Skin of body (tissue), 2 donors: ENCODE measurements around the gene AGER. TPM values are rescaled to one million over a fixed set of nuclear protein-coding genes. Genes with fewer than 3 reads are reported as not detected.
"Not testable (repeated sequence)": the region's sequence is repeated elsewhere in the genome, so short reads cannot be mapped to it uniquely, and the experiment has no call there.

Experiments
- DNase-seq: peaks from one replicate; lab custom pipeline; 2025; lab: John Stamatoyannopoulos, UW
- total RNA-seq: library from RNA; depleted of rRNA; stranded (reverse); fragments of >200 nt; gene quantifications from one replicate; pipeline ENCODE4 v1.2.3, GENCODE V29; 2014

Gene AGER
- 2.7 TPM for total RNA-seq

DNA sequence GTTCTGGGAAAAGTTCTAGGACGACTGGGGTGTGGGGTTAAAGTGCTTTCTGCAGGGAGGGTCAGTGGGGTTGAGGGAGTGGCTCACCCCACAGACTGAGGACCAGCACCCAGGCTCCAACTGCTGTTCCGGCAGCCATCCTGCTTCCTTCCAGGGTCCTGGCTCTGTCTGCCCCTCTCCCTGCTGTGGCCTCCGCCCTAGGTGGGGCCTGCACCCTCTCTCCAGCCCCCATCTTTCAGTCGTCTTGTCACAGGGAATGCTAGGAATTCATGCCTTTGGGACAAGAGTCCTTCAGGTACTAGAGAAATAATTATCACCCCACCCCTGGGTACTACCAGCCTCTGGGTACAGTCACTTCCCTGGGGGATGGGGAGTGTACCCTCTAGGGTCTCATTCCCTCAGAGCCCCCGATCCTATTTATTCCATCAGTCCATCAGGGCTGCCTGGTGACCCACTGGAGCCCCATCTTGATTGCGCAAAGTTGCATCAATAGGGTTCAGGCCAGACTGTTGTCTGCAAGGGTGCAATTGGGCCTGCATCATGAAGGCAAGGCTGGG, at the start of gene AGER:
Gene AGER, minus strand, starts transcription at position 170 of the 557 bp plus-strand sequence. Its CDS starts 31 bp downstream, at position 139.
- no peak for DNase-seq

DNA sequence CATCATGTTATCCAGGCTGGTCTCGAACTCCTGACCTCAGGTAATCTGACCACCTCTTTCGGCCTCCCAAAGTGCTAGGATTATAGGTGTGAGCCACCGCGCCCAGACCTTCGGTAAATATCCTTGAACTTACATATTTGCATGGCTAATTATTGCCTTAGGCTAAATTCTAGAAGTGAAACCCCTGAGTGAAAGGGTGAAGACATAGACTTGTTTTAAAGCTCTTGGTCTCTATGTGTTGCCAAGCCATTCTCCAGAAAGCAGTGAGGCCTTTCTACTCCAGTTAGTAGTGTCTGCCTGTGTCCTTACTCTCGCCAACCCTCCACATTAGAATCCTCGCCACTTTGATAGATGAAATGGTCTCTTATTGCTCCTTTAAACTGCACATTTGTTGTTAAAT, 42.4 kb upstream of the AGER start:
- DNase-seq = no peak

DNA sequence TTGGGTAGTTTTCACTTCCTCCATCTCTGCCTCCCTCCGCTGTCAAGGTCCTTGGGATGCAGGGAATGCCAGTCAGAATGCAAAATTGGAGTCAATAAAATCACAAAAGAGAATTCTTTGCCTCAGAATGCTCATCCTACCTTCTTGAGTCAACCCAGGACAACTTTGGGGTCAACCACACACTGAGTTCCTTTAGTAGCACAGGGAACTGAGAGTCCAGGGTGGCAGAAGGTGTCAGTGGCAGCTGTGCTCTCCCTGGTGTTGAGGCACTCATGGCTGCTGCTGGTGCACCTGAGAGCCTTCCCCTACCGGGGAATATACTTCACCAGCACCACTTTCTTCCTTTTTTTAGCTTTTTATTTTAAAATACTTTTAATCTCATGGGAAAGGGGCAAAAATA, 40.6 kb upstream of the AGER start:
- no peak for DNase-seq

DNA sequence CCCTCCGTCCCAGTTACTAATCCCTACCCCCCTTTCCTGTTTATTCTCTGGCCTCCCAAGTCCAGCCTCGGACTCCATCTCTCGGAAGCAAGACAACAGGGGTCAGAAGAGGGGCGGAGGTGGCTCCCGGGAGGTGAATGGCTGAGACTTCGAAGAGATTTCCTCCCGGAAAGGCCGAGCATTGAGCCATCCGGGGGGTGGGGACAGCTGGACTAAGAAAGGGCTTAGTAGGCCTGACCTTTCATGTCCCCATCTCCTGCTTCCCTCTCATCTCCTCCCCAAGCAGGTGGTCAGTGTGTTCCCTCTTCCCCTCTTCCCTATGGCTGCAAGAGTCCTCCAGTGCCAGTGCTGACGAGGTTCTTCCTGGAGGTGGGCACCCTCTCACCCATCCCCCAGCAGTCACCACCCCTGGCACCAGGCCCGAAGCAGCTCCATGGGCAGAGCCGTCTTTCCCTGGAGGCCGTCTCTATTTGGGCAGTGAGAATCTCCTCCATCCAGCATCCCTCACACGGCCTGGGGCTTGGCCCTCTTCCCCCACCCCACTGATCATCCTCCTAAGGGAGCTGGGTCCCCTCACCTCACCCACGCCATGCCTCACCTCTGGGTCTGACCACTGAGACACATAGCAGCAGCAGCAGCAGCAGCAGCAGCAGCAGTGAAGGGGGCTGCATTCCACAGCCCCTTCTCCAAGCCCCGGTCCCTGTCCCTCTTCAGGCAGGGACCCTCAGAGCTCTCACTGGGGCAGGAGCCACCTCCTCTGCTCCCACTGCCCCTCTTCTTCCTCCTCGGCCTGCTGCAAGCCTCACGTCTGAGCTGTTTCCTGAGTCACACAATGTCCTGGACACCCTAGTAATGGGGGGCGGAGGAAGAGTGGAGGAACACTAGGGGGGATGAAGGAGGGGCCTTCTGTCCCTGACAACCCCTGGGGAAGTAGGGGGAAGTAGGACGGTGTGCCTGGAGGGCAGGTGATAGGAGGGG, 39.5 kb upstream of the AGER start, which contains the start of gene NOTCH4:
Gene NOTCH4, minus strand, starts transcription at position 810 of the 978 bp plus-strand sequence. Its CDS starts 139 bp downstream, at position 671.
- no peak for DNase-seq

DNA sequence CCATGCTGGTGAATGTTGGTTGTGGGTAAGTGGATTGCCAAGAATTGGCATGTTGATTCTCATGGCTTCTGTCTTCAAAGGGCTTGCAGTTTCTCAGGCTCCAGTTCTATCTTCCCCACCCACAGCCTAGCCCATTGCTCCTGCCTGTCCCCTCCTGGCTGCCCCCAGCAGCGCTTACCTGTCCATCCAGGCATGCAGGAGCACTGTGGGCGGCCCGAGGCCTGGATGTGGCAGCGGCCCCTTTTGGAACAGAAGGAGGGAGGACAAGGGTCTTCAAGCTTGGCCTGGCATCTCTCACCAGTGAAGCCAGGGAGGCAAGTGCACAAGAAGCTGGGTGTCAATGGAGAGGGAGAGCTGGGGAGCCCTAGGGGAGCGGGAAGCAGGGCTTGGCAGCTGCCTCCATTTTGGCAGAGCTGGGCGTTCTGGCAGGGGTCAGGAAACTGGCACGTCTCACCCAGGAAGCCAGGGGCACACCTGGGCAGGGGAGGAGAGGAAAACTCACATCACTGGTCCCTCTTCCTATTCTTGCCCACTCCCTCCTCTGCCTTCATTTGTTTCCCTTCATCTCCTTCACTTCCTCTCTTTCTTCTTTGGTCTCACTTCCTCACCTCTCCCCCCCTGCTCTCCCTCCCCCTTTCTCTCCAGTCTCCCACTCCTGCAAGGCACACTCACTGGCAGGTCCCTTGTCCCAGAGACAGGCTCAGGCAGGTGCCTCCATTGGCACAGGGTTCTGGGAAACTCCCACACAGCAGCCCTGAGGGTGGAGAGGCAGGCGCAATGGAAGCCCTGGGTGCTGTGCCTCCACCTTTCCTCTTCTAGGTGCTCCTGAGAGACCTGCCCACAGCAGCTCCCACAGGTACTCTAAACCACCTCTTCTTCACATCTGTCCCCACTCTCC, 38.5 kb upstream of the AGER start:
- no peak for DNase-seq

DNA sequence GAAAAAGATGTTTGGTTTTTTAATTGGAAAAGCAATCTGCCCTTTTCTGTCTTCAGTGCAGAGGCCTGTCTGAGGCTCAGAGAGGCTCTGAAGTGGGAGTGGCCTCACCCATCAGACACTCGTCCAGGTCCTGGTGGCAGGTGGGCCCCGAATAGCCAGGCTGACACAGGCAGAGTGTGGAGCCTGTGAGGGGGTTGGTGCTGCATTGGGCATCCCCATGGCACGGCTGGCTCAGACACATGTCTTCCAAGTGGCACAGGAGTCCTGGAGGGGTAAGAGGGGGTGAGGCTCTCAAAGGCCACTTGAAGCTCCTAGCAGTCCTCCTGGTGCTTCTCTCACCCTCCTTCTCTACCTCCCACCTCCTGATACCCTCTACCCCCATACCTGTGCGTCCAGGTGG, 36.0 kb upstream of the AGER start:
- no peak for DNase-seq

DNA sequence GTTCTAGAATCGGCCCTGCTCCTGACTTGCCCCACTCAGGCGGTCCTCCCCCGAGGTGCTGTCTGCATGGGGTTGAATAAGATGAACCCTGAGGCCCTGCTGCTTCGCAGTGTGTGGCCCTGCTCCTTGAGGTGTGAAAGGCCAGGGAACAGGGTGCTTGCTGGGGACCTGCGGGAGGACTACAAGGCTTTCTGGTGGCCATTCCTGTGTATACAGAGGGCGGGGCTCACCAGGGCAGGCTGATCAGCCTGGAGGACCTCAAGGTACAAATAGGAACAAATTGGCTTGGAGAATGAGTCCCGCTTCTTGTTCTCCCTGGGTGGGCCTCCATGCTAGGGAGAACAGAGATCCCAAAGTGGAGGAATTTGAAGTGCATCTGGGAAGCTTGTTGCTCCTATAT, 34.1 kb upstream of the AGER start:
- DNase-seq = no peak

DNA sequence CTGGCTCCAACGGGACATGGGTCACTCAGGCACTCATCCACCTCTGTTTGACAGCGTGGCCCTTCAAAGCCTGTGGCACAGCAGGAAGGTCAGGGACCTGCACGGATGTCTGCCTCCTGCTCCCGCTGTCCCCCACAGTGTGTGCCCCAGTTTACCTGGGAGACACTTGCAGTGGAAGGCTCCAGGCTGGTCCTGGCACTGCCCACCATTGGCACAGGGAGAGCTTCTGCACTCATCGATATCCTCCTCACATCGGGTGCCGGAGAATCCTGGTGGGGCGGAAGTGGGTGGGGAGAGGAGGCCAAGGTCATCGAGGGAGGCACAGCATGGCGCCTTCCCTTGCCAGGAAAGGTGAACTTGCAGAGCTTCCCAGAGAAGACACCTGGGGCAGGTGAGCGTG, 32.9 kb upstream of the AGER start:
- no peak for DNase-seq

DNA sequence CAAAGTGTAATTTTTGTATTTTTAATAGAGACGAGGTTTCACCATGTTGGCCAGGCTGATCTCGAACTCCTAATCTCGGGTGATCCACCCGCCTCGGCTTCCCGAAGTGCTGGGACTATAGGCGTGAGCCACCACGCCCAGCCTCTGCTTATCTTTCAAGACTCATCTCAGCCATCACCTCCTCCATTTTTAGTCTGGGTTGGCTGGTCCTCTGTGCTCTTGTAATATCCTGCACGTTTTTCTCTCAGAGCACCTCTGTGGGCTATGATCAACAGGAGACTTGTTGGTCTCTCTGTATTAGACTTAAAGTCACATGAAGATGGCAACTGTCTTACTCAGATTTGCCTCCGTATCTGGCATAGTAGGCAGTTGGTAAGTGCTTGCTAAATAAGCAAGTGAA, 32.2 kb upstream of the AGER start:
- DNase-seq = no peak

DNA sequence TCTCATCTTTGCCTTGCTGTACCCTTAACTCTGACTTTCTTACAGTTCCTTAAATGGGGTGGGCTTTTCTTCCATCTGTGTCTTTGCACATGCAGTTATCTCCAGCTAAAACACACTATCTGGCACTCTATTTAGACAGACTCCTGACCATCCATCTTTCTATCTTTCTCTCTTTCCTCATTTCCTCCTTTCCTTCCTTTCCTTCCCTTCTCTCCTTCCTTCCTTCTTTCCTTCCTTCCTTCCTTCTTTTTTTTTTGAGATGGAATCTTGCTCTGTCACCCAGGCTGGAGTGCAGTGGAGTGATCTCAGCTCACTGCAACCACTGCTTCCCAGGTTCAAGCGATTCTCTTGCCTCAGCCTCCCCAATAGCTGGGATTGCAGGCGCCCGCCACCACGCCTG, 31.6 kb upstream of the AGER start:
- no peak for DNase-seq

DNA sequence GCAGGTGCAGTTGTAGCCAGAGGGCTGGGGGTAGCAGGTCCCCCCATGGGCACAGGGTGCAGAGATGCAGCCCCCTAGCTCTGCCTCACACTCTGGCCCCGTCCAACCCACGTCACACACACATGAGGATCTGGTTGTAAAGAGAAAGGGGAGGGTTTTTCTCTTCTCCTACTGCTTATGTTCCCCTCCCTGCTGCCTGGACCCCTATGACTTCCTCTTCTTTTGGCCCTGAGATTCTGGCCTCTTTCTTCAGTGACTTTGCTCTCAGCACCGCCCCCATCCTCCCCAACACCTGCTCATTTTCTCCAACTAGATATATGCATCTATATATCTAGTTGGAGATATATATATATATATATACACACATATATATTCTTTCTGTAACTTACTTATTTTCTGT, 30.1 kb upstream of the AGER start:
- no peak for DNase-seq

DNA sequence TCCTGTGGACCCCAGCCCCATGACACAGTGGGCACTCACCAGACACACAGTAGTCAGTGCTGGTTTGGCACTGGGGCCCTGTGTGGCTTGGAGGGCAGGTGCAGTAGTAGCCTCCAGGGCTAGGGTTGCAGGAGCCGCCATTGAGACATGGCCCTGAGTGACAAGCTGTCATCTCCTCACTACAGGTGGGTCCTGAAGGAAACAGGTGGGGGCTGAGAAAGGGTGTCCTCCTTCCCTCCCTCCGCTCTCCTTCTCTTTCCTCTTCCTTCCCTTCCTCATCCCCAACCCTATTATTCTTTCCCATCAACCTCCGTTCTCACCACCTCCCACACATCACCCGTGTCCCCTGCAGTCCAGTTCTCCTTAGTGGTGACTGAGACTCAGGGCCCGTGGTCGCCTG, 29.6 kb upstream of the AGER start:
- no peak for DNase-seq

DNA sequence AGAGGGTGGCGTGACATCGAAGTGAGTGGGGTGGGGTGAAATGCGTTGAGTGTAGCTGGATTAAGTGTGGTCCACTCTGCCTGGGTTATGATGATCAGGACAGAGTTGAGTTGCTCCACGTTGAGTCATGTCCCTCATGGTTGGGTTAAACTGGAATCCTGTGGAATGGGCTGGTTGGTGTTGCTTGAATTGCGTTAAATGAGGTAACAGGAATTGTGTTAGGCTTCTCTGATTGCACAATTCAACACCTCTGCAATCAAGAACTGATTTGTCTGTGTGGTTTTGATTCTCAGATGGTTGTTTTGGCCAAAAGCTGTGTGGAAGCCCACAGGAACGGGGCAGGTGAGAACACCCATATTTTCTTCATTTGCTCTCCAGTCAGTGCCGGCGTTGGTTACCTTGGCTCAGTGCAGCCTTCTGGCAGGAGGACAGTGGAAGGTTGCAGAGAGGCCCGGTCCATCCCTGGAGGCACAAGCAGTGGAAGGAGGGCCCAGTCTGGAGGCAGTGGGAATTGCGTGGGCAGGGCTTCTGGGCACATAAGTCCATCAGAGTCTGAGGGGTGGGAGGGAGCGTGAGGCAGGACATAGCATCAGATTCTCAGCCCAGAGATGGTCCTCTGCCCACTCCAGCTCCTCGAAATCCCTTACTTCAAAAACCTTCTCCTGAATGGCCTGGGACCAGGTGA, 28.2 kb upstream of the AGER start:
- no peak for DNase-seq

DNA sequence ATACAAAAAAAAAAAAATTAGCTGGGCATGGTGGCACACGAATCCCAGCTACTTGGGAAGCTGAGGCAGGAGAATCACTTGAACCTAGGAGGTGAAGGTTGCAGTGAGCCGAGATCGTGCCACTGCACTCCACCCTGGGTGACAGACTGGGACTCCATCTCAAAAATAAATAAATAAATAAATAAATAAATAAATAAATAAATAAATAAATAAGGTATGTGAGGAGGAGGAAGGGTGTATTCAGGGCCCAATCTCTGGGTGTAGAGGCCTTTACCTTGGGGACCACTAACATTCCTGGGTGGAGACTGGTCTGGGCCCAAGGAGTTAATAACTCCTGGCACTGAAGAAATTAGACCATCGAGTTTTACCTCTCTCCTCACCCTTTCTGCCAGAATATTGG, 27.4 kb upstream of the AGER start:
- not testable (repeated sequence) for DNase-seq

DNA sequence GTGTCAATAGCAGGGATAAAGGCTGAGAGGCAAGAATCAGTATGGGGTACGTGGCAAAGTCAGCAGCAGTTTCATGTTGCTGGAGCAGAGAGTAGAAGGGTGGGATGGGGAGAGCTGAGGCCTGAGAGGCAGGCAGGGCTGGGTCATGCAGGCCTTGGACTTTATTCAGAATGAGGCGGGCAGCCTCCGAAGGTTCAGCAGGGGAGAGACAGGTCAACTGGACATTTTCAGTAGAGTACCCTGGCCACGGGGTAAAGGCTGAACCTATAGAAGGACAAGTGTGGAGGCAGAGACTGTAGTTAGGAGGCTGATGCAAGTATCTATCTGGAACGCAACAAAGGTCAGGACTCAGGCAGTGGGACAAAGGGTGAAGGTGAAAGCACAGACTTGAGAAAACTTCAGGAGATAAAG, 26.1 kb upstream of the AGER start:
- DNase-seq = no peak

DNA sequence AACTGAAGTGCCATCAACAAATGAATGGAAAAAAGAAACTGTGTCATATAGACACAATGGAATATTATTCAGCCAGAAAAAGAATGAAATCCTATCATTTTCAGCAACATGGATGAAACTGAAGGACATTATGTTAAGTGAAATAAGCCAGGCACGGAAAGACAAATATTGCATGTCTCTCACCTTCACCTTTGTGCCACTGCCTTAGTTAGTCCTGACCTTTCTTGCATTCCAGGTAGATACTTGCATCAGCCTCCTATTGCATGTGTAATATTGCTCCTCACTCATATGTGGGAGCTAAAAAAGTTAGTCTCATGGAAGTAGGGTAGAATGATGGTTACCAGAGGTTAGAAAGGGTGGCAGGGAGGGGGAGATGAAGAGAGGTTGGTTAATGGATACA, 24.9 kb upstream of the AGER start:
- DNase-seq = no peak

DNA sequence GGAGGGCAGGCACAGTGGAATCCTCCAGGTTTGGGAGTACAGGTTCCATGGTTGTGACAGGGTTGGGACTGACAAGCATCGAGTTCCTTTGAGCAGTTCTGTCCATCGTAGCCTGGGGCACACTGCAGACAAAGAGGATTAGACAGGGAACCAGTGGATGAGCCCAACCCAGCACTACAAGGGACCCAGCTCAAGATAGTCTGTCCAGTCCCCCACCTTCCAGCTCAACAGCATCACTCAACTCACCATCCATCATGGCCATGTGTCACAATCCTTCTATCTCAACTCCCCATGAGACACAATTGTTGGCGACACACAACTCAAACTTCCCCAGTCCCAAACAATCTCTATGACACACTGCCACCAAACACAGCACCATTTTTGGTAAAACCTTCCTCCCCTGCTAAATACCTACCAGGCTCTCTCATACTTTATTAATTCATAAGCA, 20.2 kb upstream of the AGER start:
- no peak for DNase-seq

DNA sequence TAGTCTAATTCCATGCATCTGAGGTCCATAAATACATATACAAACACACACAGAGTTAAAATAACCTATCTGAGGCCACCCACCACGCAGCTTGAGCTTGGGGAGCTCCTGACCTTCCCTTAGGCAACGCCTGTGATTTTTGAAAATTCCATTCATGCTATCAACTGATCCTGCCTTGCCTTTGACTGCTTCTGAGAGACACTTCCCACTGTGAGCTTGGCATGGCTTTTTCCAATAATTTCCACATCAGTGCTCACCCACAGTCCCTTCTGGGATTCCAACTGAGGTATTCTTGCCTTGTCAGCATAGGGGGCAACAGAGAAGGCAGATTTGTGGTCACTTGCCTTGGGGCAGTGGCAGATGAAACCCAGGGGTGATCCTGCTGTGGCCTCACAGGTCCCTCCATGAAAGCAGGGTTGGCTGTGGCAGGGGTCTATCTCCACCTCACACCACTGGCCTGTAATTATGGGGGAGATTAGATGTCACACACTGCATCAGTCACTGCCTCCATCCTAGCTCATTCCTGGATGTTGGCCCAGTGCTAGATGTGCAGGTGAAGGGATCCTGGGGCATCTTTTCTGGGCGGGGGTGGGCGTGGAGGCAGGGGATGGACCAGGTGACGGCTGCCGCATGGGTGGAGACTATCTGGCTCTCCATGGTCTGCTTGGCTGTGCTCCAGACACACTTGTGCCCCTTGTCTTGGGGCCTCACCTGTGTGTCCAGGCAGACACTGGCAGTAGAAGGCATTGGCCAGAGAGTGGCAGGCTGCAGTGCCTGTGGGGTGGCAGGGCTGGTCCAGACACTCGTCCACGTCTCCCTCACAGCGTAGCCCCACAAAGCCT, 19.6 kb upstream of the AGER start:
- DNase-seq = no peak

DNA sequence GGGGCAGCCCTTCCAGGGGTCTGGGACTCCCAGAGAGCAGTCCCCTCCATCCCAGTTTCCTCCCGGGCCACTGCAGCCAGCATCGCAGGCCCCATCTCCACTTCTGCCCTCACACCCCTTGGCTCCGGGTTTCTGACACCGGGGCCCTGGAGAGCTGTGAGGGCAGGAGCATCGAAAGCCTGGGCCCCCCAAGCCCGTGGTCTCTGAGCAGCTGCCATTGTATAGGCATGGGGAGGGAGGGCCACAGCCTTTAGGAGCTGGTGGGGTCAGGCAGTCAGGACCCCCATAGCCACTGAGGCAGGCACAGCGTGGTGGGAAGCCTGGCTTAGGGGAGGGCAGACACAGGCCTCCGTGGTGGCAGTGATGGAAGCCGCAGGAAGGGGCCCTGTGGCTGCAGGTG, 18.1 kb upstream of the AGER start:
- DNase-seq = no peak
